Transverse colon (tissue), 4 donors: ENCODE results near the gene MAPK4. TPM values are rescaled to one million over a fixed set of nuclear protein-coding genes. Genes with fewer than 3 reads are reported as not detected.

Experiments
- DNase-seq: peaks from one replicate; pipeline ENCODE4 v3.0.0-alpha.2; 2019
- H3K27ac ChIP-seq, 4 donors: fragments of 200-600 bp; sonication (generic); 2 replicates each; pipeline ENCODE4 v1.5.1; 2016 to 2018; ENCODE audit warnings: inconsistent platforms in 4 of 4
- H3K27me3 ChIP-seq: fragments of 200-600 bp; sonication (generic); 2 replicates; pipeline ENCODE4 v1.5.1; 2017; ENCODE audit warnings: inconsistent platforms
- H3K36me3 ChIP-seq, 4 donors: fragments of 200-600 bp; sonication (generic); 2 replicates each; pipeline ENCODE4 v1.5.1; 2017 to 2019; ENCODE audit warnings: inconsistent platforms in 4 of 4
- H3K4me1 ChIP-seq, 4 donors: fragments of 200-600 bp; sonication (generic); 2 replicates each; pipeline ENCODE4 v1.5.1; 2017 to 2020; ENCODE audit warnings: inconsistent platforms in 4 of 4
- H3K4me3 ChIP-seq, 4 donors: fragments of 200-600 bp; sonication (generic); 1 replicate in 1 of 4; 2 replicates in 3 of 4; pipeline versions ENCODE4 v1.5.1 to v1.6.1; 2017 to 2019; ENCODE audit warnings: inconsistent platforms in 4 of 4
- H3K9me3 ChIP-seq, 2 donors: fragments of 200-600 bp; sonication (generic); 2 replicates each; pipeline ENCODE4 v1.5.1; 2017 to 2019; ENCODE audit warnings: inconsistent platforms in 2 of 2
- CTCF ChIP-seq, 5 experiments: fragments of 200-600 bp in 3 of 5; fragments of 450-650 bp in 2 of 5; sonication (generic) in 3 of 5; IDR thresholded peaks; 1 replicate in 2 of 5; 2 replicates in 3 of 5; pipeline ENCODE4 v1.5.1; 2016 to 2017; ENCODE audit warnings: antibody characterized with exemption in 5 of 5, inconsistent platforms in 3 of 5, mild to moderate bottlenecking in 2 of 5, moderate library complexity in 1 of 5
- EP300 ChIP-seq: sonication (generic); formaldehyde crosslinking; IDR thresholded peaks from one replicate; pipeline ENCODE4 v1.6.1; 2017; ENCODE audit warnings: antibody characterized with exemption, low read depth
- POLR2A ChIP-seq: fragments of 450-650 bp; IDR thresholded peaks from one replicate; pipeline ENCODE4 v1.6.1; 2016; ENCODE audit warnings: antibody characterized with exemption, mild to moderate bottlenecking, moderate library complexity
- POLR2AphosphoS5 ChIP-seq, 3 donors: sonication (generic); formaldehyde crosslinking; IDR thresholded peaks; one replicate each; pipeline ENCODE4 v1.6.1; 2016; ENCODE audit warnings: antibody characterized with exemption in 3 of 3
- WGBS, 2 donors: methylation state at CpG; one replicate each; pipeline ENCODE4 v1.1.5; 2018; ENCODE audit warnings: low coverage in 1 of 2; 5-methylcytosine and 5-hydroxymethylcytosine counted together
- in situ Hi-C, 4 donors: fragments of 200-750 bp; cut with MboI; loops; one replicate each; pipeline versions ENCODE4 v1.15.0 to v1.15.1; 2017; ENCODE audit warnings: low sequenced_read_pairs in 3 of 4, low pct_ligation_motif_present in 1 of 4, low pct_unique_long_range_greater_than_20kb in 1 of 4
- intact Hi-C: fragments of 100-400 bp; cut with DNase I; formaldehyde crosslinking; loops from one replicate; pipeline ENCODE4 v1.15.1; 2023; ENCODE audit warnings: low total_unique reads
- total RNA-seq, 4 donors: library from RNA; depleted of rRNA; stranded (reverse); fragments of >200 nt; gene quantifications; one replicate each; pipeline ENCODE4 v1.1.0, GENCODE V29; 2016

The MAPK4 gene
- total RNA-seq, 4 donors from 2014 or later, result 1.6 to 20.1 (median 5.7) TPM

GRCh38 chr18:50638016-50638883 lies 78.4 kb downstream of the MAPK4 start:
- Histone ChIP-seq H3K4me3 (no peak overlapping the region), H3K36me3 (no peaks in the 10 kb centered on the region), H3K27ac (peak overlapping the region in 2 of 4 donors; percentile 7 to 40), H3K9me3 (no peaks in the 10 kb centered on the region), H3K4me1 (peaks cover 0 to 4% (median under 1%) of the 10 kb centered on the region in 4 donors), H3K27me3 (no peaks in the 10 kb centered on the region)
- intact Hi-C loops (no loop called here), in situ Hi-C loops (no loop called here)
- TF ChIP-seq CTCF (IDR thresholded peaks at IDR 0.05) (no peak), POLR2A (no peak)
- no peak for DNase-seq
- 67 to 71% methylated on average over 5 to 10 of the region's 10 CpGs for WGBS, 2 donors

GRCh38 chr18:50638884-50639420 lies 79.1 kb downstream of the MAPK4 start:
- no peak for DNase-seq
- no peak for TF ChIP-seq EP300
- TF ChIP-seq POLR2A, result no peak
- TF ChIP-seq CTCF (IDR thresholded peaks at IDR 0.05), result no peak
- no peak for TF ChIP-seq POLR2AphosphoS5 (IDR thresholded peaks at IDR 0.05)

GRCh38 chr18:50639711-50640110 lies 79.8 kb downstream of the MAPK4 start:
- no peak for DNase-seq
- H3K36me3 ChIP-seq, result no peaks in the 10 kb centered on the region
- H3K4me3 ChIP-seq, result no peak overlapping the region
- H3K27ac ChIP-seq, result no peak overlapping the region
- TF ChIP-seq POLR2A, result no peak
- TF ChIP-seq CTCF (IDR thresholded peaks at IDR 0.05), result no peak
- no peak for TF ChIP-seq POLR2AphosphoS5 (IDR thresholded peaks at IDR 0.05)
- intact Hi-C loops, result no loop called here
- H3K27me3 ChIP-seq, result no peaks in the 10 kb centered on the region
- 87 to 90% methylated on average over 4 of the region's 4 CpGs for WGBS, 2 donors
- in situ Hi-C loops, result no loop called here
- no peaks in the 10 kb centered on the region for H3K9me3 ChIP-seq
- no peaks in the 10 kb centered on the region for H3K4me1 ChIP-seq

More at GRCh38 chr18:50638884-50639420, 79.1 kb downstream of the MAPK4 start:
- H3K4me3 ChIP-seq, result no peak overlapping the region
- no peaks in the 10 kb centered on the region for H3K36me3 ChIP-seq
- H3K27me3 ChIP-seq, result no peaks in the 10 kb centered on the region
- in situ Hi-C loops, result no loop called here
- no peaks in the 10 kb centered on the region for H3K9me3 ChIP-seq
- H3K27ac ChIP-seq, result peak overlapping the region in 2 of 4 donors; percentile 7 to 15
- intact Hi-C loops, result no loop called here
- WGBS, 2 donors, result 80 to 94% methylated on average over 1 of the region's 1 CpG
- no peaks in the 10 kb centered on the region for H3K4me1 ChIP-seq

GRCh38 chr18:50642439-50642838 lies 82.6 kb downstream of the MAPK4 start:
- Histone ChIP-seq H3K9me3 (no peaks in the 10 kb centered on the region), H3K4me1 (no peaks in the 10 kb centered on the region), H3K27me3 (no peaks in the 10 kb centered on the region), H3K4me3 (no peak overlapping the region), H3K27ac (no peak overlapping the region), H3K36me3 (no peaks in the 10 kb centered on the region)
- in situ Hi-C loops (no loop called here), intact Hi-C loops (no loop called here)
- WGBS, 2 donors, result 94 to 100% methylated on average over 1 to 2 of the region's 2 CpGs
- no peak for TF ChIP-seq EP300
- TF ChIP-seq POLR2A, result no peak
- no peak for TF ChIP-seq POLR2AphosphoS5 (IDR thresholded peaks at IDR 0.05)
- TF ChIP-seq CTCF (IDR thresholded peaks at IDR 0.05), result no peak
- no peak for DNase-seq
